ENCODE results near the gene GOLGA7B. TPM values are rescaled to one million over a fixed set of nuclear protein-coding genes. Genes with fewer than 3 reads are reported as not detected.
A peak's percentile ranks its signal among the peaks of the same experiment; 100 is the strongest.

GOLGA7B gene
- total RNA-seq, 3 donors from 2014 or later: 0.28 to 0.32 (median 0.30) TPM

DNA sequence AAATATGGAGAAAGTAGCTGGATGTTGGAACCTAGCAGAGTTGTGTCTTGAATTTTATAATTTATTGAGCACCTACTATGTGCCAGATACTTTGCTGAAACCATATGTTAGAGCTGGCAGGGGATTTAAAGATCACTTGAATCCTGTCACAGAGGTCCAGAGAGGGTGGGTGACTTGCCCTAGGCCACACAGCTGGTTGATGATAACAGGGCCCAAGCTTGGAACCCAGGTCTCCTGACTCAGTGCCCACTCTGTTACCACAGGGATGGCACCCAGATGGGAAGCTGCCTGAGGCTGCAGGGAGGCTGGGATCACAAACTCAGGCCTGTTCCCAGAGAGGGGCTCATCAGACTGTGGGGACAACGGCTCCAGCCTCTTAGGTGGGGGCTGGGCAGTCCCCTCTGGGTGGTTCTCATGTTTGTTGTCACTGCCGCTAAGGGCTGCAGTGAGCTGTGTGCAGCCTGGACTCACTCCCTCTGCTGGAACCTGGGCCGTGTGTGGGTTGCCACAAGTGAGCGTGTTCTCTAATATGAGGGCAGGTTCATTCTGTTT lies 18.6 kb downstream of the GOLGA7B start:
- Mint-ChIP-seq H3K9me3 (no peaks in the 10 kb centered on the region), H3K36me3 (ENCODE audit: insufficient read depth) (peaks cover 9% of the 10 kb centered on the region), H3K4me3 (no peak overlapping the region), H3K4me1 (ENCODE audit: low read depth) (peaks cover 12% of the 10 kb centered on the region), H3K27me3 (ENCODE audit: low read depth) (peaks cover 3% of the 10 kb centered on the region)
- ATAC-seq: no peak
- no peak for DNase-seq

DNA sequence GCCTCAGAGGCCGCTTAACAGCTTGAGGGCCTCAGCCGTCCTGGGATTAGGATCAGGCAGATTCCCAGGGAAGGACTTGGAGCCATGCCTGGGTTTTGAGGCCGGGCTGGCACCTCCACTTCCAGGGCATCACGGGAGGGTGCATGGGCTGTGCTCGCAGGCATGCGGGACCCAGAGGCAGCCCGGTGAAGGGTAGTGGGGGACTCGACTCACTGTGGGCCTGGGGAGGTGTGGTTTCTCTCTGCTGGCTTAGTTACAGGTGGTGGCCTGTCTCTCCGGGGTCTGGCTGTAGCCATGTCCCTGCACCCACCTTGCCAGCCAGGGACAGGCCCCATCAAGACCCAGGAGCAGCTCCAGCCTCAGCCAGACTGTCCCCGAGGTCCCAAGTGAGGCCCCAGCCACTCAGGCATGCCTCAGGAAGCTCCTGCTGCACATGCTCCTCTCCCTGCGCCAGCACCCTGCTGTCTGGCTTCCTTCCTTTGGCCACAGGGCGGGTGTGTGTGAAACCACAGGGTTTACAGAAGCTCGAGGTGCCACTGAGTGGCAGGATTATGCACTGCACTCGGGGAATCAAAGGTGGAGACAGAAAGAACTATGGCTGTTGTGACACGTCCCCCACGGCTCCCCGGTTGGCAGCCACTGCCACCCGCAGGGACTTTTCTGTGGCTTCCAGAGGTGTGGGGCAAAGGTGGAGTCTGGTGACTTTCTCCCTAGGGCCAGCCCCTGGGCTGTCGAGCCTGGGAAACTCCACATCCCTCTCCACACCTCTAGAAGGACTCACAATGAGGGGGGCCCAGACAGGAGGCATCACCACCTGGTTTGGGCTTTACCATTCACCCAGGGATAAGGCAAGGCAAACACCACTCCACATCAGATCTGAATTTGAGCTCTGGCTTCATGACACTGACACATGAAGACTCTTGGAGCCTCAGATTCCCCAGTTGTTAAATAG lies 19.7 kb downstream of the GOLGA7B start:
- Mint-ChIP-seq H3K9me3 (no peaks in the 10 kb centered on the region), H3K27me3 (ENCODE audit: low read depth) (peaks cover 3% of the 10 kb centered on the region), H3K36me3 (ENCODE audit: insufficient read depth) (peaks cover 8% of the 10 kb centered on the region), H3K4me1 (ENCODE audit: low read depth) (peaks cover 12% of the 10 kb centered on the region), H3K4me3 (no peak overlapping the region)
- peak; percentile 99 to 100 for ATAC-seq
- peak; percentile 72 for DNase-seq

DNA sequence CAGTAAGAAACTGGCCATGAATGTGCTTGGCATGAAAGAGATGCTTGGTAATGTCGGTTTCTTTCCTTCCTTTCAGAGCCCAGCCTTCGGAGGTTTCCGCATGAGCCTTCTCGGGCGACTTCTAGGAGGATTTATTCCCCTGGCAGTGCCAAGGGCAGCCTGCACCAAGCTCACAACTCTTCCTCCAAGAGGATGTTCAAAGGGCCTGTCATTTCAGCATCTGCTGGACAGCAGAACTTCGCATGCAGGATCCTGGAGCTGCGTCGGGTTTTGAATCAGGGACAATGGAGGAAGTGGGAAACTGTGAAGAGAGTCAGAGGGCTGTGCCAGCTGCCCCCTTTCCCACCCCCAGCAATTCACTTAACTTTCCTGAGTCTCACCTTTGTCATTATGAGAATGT lies 21.3 kb downstream of the GOLGA7B start:
- no peak overlapping the region for H3K4me3 Mint-ChIP-seq
- H3K27me3 Mint-ChIP-seq (ENCODE audit: low read depth): peaks cover 3% of the 10 kb centered on the region
- no peaks in the 10 kb centered on the region for H3K36me3 Mint-ChIP-seq (ENCODE audit: insufficient read depth)
- H3K4me1 Mint-ChIP-seq (ENCODE audit: low read depth): peaks cover 12% of the 10 kb centered on the region
- H3K9me3 Mint-ChIP-seq: no peaks in the 10 kb centered on the region
- no peak for ATAC-seq
- DNase-seq: no peak

DNA sequence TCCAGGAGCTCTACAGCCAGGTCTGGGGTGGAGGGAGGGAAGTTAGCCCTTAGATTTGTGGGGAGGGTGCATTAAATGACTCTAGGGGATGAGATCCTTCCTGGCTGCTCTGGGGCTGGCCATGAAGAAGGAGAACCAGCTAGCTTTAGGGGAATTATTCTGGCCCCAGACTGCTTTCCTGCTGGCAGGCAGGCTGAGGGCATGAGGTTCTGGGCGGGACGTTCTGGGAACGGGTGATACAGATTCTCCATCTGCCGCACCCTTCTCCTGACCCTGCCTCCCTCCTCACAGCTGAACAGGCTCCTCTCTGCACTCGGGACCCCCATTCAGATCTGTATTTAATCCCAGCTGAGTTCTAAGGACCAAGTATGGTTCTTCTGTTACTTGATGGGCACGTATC lies 23.9 kb downstream of the GOLGA7B start:
- H3K4me3 Mint-ChIP-seq: no peak overlapping the region
- DNase-seq: no peak
- no peaks in the 10 kb centered on the region for H3K36me3 Mint-ChIP-seq (ENCODE audit: insufficient read depth)
- peaks cover 3% of the 10 kb centered on the region for H3K27me3 Mint-ChIP-seq (ENCODE audit: low read depth)
- no peaks in the 10 kb centered on the region for H3K9me3 Mint-ChIP-seq
- H3K4me1 Mint-ChIP-seq (ENCODE audit: low read depth): peaks cover 12% of the 10 kb centered on the region
- ATAC-seq: no peak

DNA sequence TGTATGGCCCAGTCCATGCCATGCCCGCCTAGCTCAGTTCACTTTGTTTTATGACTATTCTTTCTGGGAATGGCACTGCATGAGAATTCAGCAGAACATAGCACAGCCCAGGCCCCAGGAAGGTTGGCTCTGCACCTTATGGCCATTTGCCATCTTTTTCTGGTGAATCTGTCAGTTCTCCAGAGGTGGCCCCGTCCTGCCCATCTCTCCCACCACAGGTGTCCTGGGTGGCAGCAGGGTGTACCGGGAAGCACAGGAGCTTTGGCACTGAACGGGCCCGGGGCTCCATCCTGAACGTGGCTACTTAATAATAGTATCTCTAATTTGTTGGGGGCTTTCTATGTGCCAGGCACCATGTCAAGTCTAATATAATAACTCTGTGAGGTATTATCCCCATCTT lies 24.7 kb downstream of the GOLGA7B start:
- Mint-ChIP-seq H3K4me1 (ENCODE audit: low read depth) (peaks cover 5% of the 10 kb centered on the region), H3K27me3 (ENCODE audit: low read depth) (peaks cover 3% of the 10 kb centered on the region), H3K4me3 (no peak overlapping the region), H3K9me3 (no peaks in the 10 kb centered on the region), H3K36me3 (ENCODE audit: insufficient read depth) (no peaks in the 10 kb centered on the region)
- DNase-seq (no peak), ATAC-seq (no peak)

DNA sequence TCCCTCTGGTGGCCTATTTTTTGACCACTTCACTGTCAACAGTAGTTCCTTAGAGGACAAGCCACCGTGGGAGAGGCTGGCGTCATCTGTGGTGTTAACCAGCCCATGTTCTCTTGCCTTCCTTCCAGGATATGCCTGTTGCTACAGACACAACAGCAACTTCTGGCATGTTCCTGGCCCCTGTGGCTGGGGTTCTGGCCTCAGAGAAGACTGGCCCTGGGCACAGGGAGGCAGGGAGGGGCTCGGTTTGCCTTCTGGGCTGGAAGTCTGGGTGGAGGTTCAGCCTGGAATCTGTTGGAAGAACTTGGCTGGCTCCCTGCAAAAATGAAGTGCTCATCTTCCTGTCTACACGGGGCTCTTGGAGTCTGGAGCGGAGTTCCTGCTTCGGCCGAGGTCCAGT lies 25.7 kb downstream of the GOLGA7B start:
- Mint-ChIP-seq H3K36me3 (ENCODE audit: insufficient read depth) (no peaks in the 10 kb centered on the region), H3K4me1 (ENCODE audit: low read depth) (no peaks in the 10 kb centered on the region)

DNA sequence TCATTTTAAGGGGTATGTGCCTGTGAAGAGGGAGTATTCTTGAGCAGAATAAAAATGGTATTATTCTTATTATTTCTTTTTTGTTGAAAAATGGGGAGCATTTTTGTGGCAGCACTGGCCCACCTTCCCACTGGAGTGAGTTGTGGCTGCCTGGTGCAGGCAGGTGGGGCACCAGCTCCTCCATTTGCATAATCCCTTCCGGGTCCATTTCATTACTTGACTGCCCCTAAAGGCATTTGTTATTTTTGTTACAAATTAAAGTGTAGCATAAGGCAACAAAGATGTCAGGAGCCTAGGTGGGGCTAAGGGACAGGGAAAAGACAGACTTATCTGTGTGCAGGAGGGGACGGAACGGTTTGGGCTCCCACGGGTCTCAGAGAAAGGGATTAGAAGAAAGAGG lies 26.8 kb downstream of the GOLGA7B start:
- no peak for DNase-seq
- H3K27me3 Mint-ChIP-seq (ENCODE audit: low read depth): peaks cover 3% of the 10 kb centered on the region
- no peaks in the 10 kb centered on the region for H3K4me1 Mint-ChIP-seq (ENCODE audit: low read depth)
- no peaks in the 10 kb centered on the region for H3K36me3 Mint-ChIP-seq (ENCODE audit: insufficient read depth)
- no peak for ATAC-seq
- H3K4me3 Mint-ChIP-seq: no peak overlapping the region
- H3K9me3 Mint-ChIP-seq: no peaks in the 10 kb centered on the region

More for the DNA sequence above, 25.7 kb downstream of the GOLGA7B start:
- Mint-ChIP-seq H3K4me3 (no peak overlapping the region), H3K27me3 (ENCODE audit: low read depth) (peaks cover 3% of the 10 kb centered on the region), H3K9me3 (no peaks in the 10 kb centered on the region)
- DNase-seq: no peak
- no peak for ATAC-seq

DNA sequence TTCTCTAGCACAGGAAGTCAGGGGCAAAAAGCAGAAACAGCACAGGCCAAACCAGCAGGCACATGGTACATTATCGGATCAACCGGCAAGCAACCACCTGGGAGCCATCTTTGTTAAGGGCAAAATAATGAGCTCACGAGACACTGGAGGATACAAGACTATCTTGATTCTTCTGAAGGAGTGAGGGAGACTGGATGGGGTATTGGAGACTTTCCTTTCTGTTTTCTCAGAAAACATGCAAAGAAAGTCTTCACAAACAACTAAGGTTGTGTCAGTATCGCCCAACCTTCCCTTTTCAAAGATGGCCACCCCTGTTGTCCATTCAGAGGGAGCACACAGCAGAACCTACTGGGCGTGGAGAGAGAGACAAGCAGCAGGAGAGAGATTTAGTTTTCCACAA lies 29.6 kb downstream of the GOLGA7B start:
- DNase-seq: no peak

DNA sequence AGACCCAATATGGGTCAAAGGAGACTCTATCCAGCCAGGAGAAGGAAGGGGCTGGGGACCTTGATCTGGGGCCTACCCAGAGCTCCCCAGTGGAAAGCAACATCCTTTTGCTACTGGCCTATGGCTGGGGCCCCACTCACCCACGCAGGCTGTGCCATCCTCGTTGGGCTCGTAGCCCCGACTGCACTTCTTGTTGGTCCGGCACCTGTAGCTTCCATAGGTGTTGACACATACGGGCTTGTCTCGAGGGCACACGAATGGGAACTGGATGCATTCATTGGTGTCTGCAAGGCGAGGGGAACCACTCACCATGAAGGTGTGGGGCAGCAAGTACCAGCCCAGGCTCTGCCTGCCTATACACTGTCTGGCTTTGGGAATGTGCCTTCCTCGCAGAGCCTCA lies 30.5 kb downstream of the GOLGA7B start:
- Mint-ChIP-seq H3K4me3 (no peak overlapping the region), H3K27me3 (ENCODE audit: low read depth) (no peaks in the 10 kb centered on the region), H3K36me3 (ENCODE audit: insufficient read depth) (no peaks in the 10 kb centered on the region), H3K4me1 (ENCODE audit: low read depth) (peaks cover 2% of the 10 kb centered on the region), H3K9me3 (no peaks in the 10 kb centered on the region)
- ATAC-seq: no peak
- no peak for DNase-seq

More for the DNA sequence above, 29.6 kb downstream of the GOLGA7B start:
- ATAC-seq: no peak
- H3K4me3 Mint-ChIP-seq: no peak overlapping the region
- peaks cover 2% of the 10 kb centered on the region for H3K4me1 Mint-ChIP-seq (ENCODE audit: low read depth)
- no peaks in the 10 kb centered on the region for H3K9me3 Mint-ChIP-seq
- H3K36me3 Mint-ChIP-seq (ENCODE audit: insufficient read depth): no peaks in the 10 kb centered on the region
- H3K27me3 Mint-ChIP-seq (ENCODE audit: low read depth): no peaks in the 10 kb centered on the region

DNA sequence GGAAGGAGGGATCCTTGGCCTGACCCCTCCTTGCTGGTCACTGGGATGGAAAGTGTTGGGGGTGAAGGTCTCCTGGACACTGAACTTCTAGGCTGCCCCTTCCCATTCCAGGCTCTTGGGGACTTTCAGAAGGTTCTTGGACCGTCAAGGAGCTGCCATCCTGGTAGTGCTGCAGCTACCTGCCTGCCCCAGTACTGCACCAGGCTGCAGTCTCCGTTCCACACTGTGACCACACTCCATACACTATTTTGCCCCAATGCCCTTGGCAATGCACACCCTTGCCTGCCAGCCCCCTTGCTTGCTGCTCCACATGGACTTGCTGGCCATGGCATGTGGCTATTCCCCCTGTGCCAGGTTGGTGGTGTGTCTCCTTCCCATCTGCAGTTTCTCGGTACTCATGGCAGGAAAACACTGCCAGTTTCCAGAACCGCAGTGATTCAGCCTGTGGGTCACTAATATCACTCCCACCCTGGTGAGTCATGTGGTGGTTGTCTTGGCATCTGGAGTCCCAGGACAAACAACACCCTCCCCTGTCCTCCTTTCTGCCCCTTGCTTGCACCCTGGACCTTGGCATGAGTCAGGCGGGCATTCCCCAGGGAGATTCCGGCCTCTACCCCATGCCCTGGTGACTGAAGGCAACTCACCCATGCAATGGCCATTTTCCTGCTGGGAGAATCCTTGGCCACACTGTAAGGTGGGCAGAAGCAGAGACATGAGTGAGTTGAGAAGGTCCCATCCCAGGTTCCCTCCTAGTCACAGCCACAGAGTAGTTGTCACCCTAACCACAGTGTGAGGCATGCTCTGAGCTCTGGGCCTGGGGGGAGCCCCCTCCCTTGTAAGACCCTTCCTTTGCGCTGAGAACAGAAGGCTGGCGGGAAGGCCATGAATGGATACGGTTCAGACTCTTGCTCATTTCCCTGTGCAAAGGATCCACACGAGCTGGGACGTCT lies 32.8 kb downstream of the GOLGA7B start:
- Mint-ChIP-seq H3K9me3 (no peaks in the 10 kb centered on the region), H3K36me3 (ENCODE audit: insufficient read depth) (no peaks in the 10 kb centered on the region), H3K4me1 (ENCODE audit: low read depth) (peaks cover 2% of the 10 kb centered on the region), H3K4me3 (no peak overlapping the region), H3K27me3 (ENCODE audit: low read depth) (no peaks in the 10 kb centered on the region)
- peak; percentile 18 to 43 for ATAC-seq
- no peak for DNase-seq

DNA sequence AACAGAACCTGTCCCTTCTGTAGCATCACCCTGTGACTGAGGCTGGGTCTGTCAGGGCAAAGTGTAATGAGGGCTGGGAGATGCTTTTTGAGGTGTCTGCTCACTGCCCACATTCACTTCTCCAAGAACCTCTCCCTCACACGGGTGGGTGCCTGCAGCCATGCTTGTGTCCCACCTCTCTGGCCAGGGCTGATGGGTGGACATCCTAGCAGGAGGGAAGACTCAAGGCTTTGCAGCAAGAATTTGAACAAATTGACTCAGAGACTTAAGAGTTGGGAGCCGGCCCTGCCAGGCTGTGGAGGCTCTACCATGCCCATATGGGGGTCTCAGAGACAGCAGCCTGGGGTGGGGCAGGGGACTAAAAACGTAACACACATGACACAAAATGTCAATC lies 33.4 kb downstream of the GOLGA7B start:
- no peaks in the 10 kb centered on the region for H3K27me3 Mint-ChIP-seq (ENCODE audit: low read depth)
- ATAC-seq (no peak), DNase-seq (no peak)
- no peaks in the 10 kb centered on the region for H3K36me3 Mint-ChIP-seq (ENCODE audit: insufficient read depth)
- H3K4me1 Mint-ChIP-seq (ENCODE audit: low read depth): peaks cover 2% of the 10 kb centered on the region
- H3K4me3 Mint-ChIP-seq: no peak overlapping the region
- H3K9me3 Mint-ChIP-seq: no peaks in the 10 kb centered on the region

DNA sequence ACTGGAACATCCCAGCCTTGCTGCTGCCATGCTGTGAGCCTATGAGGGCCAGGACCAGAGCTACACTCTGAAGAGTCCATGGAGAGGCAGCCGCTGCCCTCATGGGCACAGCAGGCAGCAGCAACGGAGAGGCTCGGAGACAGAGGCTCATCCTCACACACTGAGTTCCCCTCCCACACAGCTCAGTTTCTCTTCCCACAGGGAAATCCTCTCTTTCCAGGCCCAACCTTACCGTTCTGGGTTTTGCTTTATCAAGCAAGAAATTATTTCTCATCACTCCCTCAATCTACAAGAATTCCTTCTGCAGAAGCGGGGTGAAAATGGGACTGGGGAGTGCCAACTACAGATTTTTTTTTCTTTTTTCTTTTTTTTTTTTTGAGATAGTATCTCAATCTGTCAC lies 36.6 kb downstream of the GOLGA7B start:
- H3K36me3 Mint-ChIP-seq (ENCODE audit: insufficient read depth): no peaks in the 10 kb centered on the region
- H3K4me1 Mint-ChIP-seq (ENCODE audit: low read depth): peaks cover 2% of the 10 kb centered on the region
- ATAC-seq: no peak
- H3K4me3 Mint-ChIP-seq: no peak overlapping the region
- no peak for DNase-seq
- no peaks in the 10 kb centered on the region for H3K9me3 Mint-ChIP-seq
- no peaks in the 10 kb centered on the region for H3K27me3 Mint-ChIP-seq (ENCODE audit: low read depth)

DNA sequence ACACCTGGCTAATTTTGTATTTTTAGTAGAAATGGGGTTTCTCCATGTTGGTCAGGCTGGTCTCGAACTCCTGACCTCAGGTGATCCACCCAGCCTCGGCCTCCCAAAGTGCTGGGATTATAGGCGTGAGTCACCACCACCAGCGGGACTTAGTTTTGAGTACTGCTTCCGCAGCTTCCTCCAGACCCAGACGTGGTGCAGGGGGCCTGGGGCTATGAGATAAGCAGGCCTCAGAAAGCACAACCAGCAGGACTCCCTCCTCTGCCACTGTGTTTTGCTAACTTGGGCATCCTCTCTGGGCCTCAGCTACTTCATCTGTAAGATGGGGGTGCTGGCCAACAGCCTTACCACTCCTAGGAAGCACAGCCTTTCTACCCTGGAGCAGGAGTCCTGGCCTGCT lies 37.8 kb downstream of the GOLGA7B start:
- peaks cover 2% of the 10 kb centered on the region for H3K27me3 Mint-ChIP-seq (ENCODE audit: low read depth)
- H3K4me3 Mint-ChIP-seq: no peak overlapping the region
- H3K9me3 Mint-ChIP-seq: no peaks in the 10 kb centered on the region
- H3K4me1 Mint-ChIP-seq (ENCODE audit: low read depth): peaks cover 2% of the 10 kb centered on the region
- H3K36me3 Mint-ChIP-seq (ENCODE audit: insufficient read depth): no peaks in the 10 kb centered on the region
- ATAC-seq (no peak), DNase-seq (no peak)

DNA sequence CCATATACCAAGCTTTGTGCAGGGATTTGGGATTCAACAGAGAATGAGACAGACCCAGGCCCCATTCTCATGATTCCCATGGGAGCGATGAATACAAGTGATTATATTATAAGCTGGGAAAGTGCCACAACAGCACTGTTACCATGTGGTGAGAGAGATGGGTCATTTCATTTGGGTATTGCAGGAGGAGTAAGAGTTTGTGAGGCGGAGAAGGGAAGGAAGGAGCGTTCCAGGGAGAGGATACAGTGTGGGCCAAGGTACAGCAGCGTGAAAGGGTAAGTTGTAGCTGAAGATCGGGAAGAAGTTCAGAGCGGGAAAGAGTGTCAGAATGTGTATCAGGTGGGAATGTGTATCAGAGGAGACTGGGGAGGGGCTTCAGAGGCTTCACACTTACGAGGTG lies 38.5 kb downstream of the GOLGA7B start:
- no peak for ATAC-seq
- H3K4me3 Mint-ChIP-seq: no peak overlapping the region
- H3K27me3 Mint-ChIP-seq (ENCODE audit: low read depth): peaks cover 2% of the 10 kb centered on the region
- no peaks in the 10 kb centered on the region for H3K9me3 Mint-ChIP-seq
- H3K36me3 Mint-ChIP-seq (ENCODE audit: insufficient read depth): no peaks in the 10 kb centered on the region
- no peak for DNase-seq
- H3K4me1 Mint-ChIP-seq (ENCODE audit: low read depth): no peaks in the 10 kb centered on the region
